HG02610 (cell line): ENCODE data around the gene GCH1.

Source experiments
- ATAC-seq: cut with Tn5 transposase; IDR thresholded peaks from one replicate; pipeline ENCODE4 v1.9.1; 2021; ENCODE audit warnings: mild to moderate bottlenecking, moderate library complexity; ENCODE audit not compliant: unreplicated experiment

Gene GCH1

GRCh38 chr14:54829486-54830224 is 73.0 kb downstream of the GCH1 start:
- ATAC-seq = no peak

- ATAC-seq = no peak
Measured at GRCh38 chr14:54828037-54828436, 74.6 kb downstream of the GCH1 start.

- no peak for ATAC-seq
Measured at GRCh38 chr14:54823757-54824549, 78.7 kb downstream of the GCH1 start.

GRCh38 chr14:54822685-54823084 is 79.9 kb downstream of the GCH1 start:
- ATAC-seq = no peak

- no peak for ATAC-seq
Measured at GRCh38 chr14:54818201-54819133, 84.2 kb downstream of the GCH1 start.

GRCh38 chr14:54817506-54817905 is 85.1 kb downstream of the GCH1 start:
- no peak for ATAC-seq

GRCh38 chr14:54816450-54816849 is 86.2 kb downstream of the GCH1 start:
- no peak for ATAC-seq

- no peak for ATAC-seq
Measured at GRCh38 chr14:54815515-54815914, 87.1 kb downstream of the GCH1 start.

GRCh38 chr14:54815016-54815415 is 87.6 kb downstream of the GCH1 start:
- no peak for ATAC-seq

- no peak for ATAC-seq
Measured at GRCh38 chr14:54814076-54814475, 88.5 kb downstream of the GCH1 start.

- ATAC-seq = no peak
Measured at GRCh38 chr14:54813081-54813480, 89.5 kb downstream of the GCH1 start.

- no peak for ATAC-seq
Measured at GRCh38 chr14:54812617-54813016, 90.0 kb downstream of the GCH1 start.

- ATAC-seq = no peak
Measured at GRCh38 chr14:54809767-54810166, 92.9 kb downstream of the GCH1 start.

- no peak for ATAC-seq
Measured at GRCh38 chr14:54808326-54809161, 94.1 kb downstream of the GCH1 start.

- no peak for ATAC-seq
Measured at GRCh38 chr14:54807881-54808280, 94.7 kb downstream of the GCH1 start.

- ATAC-seq = no peak
Measured at GRCh38 chr14:54807428-54807827, 95.2 kb downstream of the GCH1 start.

GRCh38 chr14:54806616-54807015 is 96.0 kb downstream of the GCH1 start:
- ATAC-seq = no peak

GRCh38 chr14:54805445-54806322 is 96.9 kb downstream of the GCH1 start:
- peak; percentile 66 for ATAC-seq

- no peak for ATAC-seq
Measured at GRCh38 chr14:54805070-54805444, 97.6 kb downstream of the GCH1 start.
